Activated CD4-positive, alpha-beta T cell treated with anti-CD3 and anti-CD28 coated beads, Interleukin-2, amount 10 ng/mL, durations not matched to agents 24 days and 14 days (primary cell): ENCODE data around the gene MPZL2. TPM values are rescaled to one million over a fixed set of nuclear protein-coding genes. Genes with fewer than 3 reads are reported as not detected.

Experiments used
- DNase-seq: peaks from one replicate; pipeline ENCODE4 v3.0.0; 2022
- H3K27ac Mint-ChIP-seq: one replicate; pipeline ENCODE4 v1.8.0; 2022; ENCODE audit warnings: mild to moderate bottlenecking, mixed read lengths
- H3K27me3 Mint-ChIP-seq: one replicate; pipeline ENCODE4 v1.8.0; 2022; ENCODE audit warnings: mixed read lengths
- H3K36me3 Mint-ChIP-seq: one replicate; pipeline ENCODE4 v1.8.0; 2022; ENCODE audit warnings: low read depth, mild to moderate bottlenecking, mixed read lengths
- H3K4me1 Mint-ChIP-seq: one replicate; pipeline ENCODE4 v1.8.0; 2021; ENCODE audit warnings: mixed read lengths
- H3K4me3 Mint-ChIP-seq: one replicate; pipeline ENCODE4 v1.8.0; 2022; ENCODE audit warnings: mild to moderate bottlenecking, moderate library complexity, mixed read lengths
- H3K9me3 Mint-ChIP-seq: one replicate; pipeline ENCODE4 v1.8.0; 2021; ENCODE audit warnings: mixed read lengths
- intact Hi-C: fragments of 100-400 bp; cut with micrococcal nuclease; formaldehyde crosslinking; loops from one replicate; pipeline ENCODE4 v1.15.1; 2023
- total RNA-seq: library from RNA; stranded (reverse); gene quantifications from 2 replicates; pipeline ENCODE4 v1.2.3, GENCODE V29; 2022

Gene MPZL2
- total RNA-seq, 1 donor from 2014 or later = 19.3 TPM

DNA sequence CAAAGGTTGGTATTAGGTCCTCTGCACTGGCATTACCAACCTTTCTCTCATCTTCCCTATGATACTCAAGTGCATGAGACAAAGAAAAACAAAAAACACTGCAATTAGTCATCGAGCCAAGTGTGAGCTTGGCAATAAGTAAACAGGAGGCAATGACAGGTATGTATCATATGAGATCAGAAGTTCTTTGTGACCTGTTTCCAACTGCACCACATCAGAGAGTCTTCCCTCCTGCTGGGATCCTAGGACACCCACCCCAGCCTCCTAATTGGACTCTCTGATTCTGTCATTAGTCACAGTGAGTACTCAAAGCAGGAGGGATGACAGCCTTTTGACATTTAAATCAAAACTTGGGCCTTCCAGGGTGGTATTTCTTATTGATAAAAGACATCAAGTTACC is 31.4 kb downstream of the MPZL2 start:
- peak overlapping the region; percentile 10 for H3K4me3 Mint-ChIP-seq
- H3K27me3 Mint-ChIP-seq = no peaks in the 10 kb centered on the region
- H3K9me3 Mint-ChIP-seq = no peaks in the 10 kb centered on the region
- intact Hi-C loops = loop anchor here (1.0 to 2.0 kb wide), 4 partner anchors 8 to 32 kb away; no protein-coding TSS in a partner anchor
- peaks cover 53% of the 10 kb centered on the region for H3K4me1 Mint-ChIP-seq
- H3K36me3 Mint-ChIP-seq = peaks cover 67% of the 10 kb centered on the region
- peak; percentile 64 for DNase-seq
- H3K27ac Mint-ChIP-seq = no peak overlapping the region

DNA sequence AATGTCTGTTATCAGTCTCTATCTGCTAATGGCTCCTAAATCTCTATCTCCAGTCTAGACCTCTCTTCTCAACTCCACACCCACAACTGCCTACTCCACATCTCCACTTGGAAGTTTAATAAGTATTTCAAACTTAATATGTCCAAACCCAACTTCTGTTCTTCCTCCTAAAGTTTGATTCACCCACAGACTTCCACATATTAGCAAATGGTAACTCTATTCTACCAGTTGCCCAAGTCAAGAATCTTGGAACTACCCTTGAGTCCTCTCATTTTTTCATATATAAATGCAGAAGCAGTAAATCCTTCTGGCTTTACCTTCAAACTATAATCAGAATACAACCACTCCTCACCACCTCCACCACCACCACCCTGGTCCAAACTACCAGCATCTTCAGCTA is 32.6 kb downstream of the MPZL2 start:
- no peaks in the 10 kb centered on the region for H3K27me3 Mint-ChIP-seq
- no peak for DNase-seq
- intact Hi-C loops = no loop called here
- peaks cover 61% of the 10 kb centered on the region for H3K4me1 Mint-ChIP-seq
- no peak overlapping the region for H3K27ac Mint-ChIP-seq
- H3K36me3 Mint-ChIP-seq = peaks cover 71% of the 10 kb centered on the region
- no peaks in the 10 kb centered on the region for H3K9me3 Mint-ChIP-seq
- H3K4me3 Mint-ChIP-seq = no peak overlapping the region

DNA sequence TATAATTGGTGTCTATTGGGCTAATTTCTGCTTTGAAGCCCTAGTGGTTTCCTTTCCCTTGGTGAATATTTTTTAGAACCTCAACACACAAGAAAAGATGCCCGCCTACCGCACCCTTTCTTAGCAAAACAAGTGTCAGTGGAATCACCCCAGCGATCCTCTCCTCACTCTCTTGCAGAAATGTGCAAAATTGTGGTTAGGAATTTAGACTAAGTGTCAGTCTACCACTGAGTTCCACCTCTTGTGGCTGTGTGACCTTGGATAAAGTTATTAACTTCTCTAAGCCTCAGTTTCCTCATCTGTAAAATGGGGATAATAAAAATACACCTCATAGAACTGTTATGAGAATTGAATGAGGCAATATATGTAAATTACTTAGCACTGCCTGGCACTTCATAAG is 34.0 kb downstream of the MPZL2 start:
- peaks cover 63% of the 10 kb centered on the region for H3K4me1 Mint-ChIP-seq
- intact Hi-C loops = no loop called here
- peaks cover 5% of the 10 kb centered on the region for H3K9me3 Mint-ChIP-seq
- H3K36me3 Mint-ChIP-seq = peaks cover 68% of the 10 kb centered on the region
- no peaks in the 10 kb centered on the region for H3K27me3 Mint-ChIP-seq
- no peak overlapping the region for H3K27ac Mint-ChIP-seq
- H3K4me3 Mint-ChIP-seq = no peak overlapping the region
- peak; percentile 82 for DNase-seq

DNA sequence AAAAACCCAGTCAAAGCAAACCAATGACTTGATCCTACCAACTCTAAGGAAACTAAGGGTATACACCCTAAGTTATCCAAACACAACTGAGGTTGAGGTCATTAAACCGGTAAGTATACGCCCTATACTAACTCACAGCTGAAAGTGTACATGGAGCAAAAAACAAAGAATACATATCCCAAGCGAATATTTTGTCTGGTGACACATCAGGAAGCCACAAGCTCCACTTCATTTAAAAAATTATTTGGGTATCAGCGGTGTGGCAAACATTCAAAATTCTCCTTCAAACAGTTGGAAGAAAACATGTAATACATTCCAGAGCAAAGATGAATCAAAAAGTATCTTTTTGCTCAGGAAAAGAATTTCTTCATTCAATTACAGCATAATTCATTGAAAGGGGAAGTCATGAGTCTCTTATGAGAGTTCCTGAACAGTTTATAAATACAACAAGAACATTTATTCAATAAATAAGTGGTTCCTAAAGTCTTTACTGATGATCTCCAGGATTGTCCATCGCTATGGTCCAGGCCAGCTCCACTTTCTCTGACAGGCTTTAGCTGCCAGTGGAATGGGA is 34.7 kb downstream of the MPZL2 start:
- peaks cover 69% of the 10 kb centered on the region for H3K36me3 Mint-ChIP-seq

DNA sequence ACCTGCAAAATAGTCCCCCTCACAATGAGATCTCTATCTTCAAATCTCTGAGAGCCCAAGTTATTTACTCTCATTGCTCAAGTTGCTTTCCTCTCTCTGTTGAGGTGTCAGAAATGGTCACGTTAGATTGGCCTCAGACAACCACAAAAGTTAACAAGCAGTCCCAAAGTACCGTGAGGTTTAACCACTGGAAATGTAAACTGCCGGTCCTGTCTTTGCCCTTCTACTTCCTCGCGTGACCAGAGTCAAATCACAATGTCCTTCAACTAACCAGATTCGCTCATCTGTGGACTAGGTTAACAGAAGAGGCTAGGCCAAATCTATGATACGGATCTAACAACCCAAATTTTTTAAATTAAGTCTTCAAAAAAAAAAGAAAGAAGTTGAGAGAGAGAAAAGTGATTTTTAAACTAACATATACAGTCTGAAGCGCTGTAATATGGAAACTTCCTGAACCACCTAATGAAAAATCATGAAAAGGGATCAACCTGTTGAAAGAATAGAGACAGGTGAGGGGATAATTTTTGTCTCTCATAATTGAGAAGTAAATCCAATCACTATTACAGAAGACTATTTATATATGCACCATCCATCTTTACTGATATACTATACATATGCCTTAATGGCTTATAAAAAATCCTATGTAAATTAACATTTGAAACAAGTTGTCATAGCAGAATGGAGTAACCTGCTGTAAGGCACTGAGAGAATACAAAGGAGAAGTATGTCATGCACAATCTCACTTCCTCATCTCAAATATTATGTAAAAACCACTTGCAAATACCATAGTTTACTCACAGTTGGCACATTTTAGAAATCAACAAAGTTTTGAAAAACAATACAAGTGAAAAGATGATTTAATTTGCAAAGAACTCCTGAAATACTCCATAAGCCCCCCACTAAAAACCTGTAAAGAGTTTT is 36.0 kb downstream of the MPZL2 start:
- H3K4me1 Mint-ChIP-seq = peaks cover 61% of the 10 kb centered on the region
- peaks cover 6% of the 10 kb centered on the region for H3K9me3 Mint-ChIP-seq
- H3K27me3 Mint-ChIP-seq = no peaks in the 10 kb centered on the region
- intact Hi-C loops = no loop called here
- DNase-seq = peak; percentile 80
- no peak overlapping the region for H3K27ac Mint-ChIP-seq
- peak overlapping the region; percentile 53 for H3K4me3 Mint-ChIP-seq
- H3K36me3 Mint-ChIP-seq = peaks cover 67% of the 10 kb centered on the region

More for the DNA sequence above, 34.7 kb downstream of the MPZL2 start:
- Mint-ChIP-seq H3K27me3 (no peaks in the 10 kb centered on the region), H3K9me3 (peaks cover 6% of the 10 kb centered on the region), H3K27ac (no peak overlapping the region), H3K4me3 (peak overlapping the region; percentile 57), H3K4me1 (peaks cover 65% of the 10 kb centered on the region)
- intact Hi-C loops = no loop called here
- DNase-seq = no peak

DNA sequence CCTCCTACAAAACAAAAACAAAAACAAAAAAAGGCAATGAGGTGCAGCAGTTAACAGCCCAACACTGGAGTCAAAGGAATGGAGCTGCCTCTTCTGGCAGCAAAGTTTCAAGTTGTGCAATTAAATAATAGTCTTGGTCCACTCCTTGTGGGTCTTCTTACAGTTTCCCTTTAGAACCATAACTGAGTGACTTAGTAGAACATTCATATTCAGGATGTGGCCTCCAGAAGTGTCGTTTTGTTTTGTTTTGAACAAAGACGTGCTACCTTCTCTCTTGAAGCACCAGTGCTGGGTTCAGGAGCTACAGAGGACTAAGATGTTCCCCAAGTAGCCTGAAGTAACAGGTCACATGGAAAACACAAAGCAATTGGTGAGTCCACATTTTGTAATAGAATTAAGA is 37.3 kb downstream of the MPZL2 start:
- Mint-ChIP-seq H3K9me3 (peaks cover 6% of the 10 kb centered on the region), H3K4me3 (peak overlapping the region; percentile 53), H3K27ac (no peak overlapping the region), H3K36me3 (peaks cover 70% of the 10 kb centered on the region), H3K4me1 (peaks cover 63% of the 10 kb centered on the region), H3K27me3 (no peaks in the 10 kb centered on the region)
- intact Hi-C loops = no loop called here
- DNase-seq = peak; percentile 73

DNA sequence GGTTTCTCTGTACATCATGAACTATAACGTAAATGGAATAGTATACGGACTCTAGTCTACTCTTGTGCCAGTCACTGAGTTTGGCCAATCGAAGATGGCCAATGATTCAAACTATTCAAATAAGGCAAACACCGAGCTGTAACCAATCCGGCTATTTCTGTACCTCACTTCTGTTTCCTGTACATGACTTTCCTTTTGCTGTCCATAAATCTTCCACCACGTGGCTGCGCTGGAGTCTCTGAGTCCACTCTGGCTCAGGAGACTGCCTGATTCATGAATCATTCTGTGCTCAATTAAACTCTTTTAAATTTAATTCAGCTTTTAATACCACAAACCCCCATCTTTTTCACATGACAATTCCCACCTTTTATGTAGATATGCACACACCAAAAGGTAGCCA is 37.8 kb downstream of the MPZL2 start:
- Mint-ChIP-seq H3K4me3 (peak overlapping the region; percentile 53), H3K4me1 (peaks cover 67% of the 10 kb centered on the region), H3K27me3 (no peaks in the 10 kb centered on the region), H3K9me3 (peaks cover 6% of the 10 kb centered on the region), H3K27ac (no peak overlapping the region), H3K36me3 (peaks cover 72% of the 10 kb centered on the region)
- DNase-seq = no peak
- intact Hi-C loops = no loop called here

DNA sequence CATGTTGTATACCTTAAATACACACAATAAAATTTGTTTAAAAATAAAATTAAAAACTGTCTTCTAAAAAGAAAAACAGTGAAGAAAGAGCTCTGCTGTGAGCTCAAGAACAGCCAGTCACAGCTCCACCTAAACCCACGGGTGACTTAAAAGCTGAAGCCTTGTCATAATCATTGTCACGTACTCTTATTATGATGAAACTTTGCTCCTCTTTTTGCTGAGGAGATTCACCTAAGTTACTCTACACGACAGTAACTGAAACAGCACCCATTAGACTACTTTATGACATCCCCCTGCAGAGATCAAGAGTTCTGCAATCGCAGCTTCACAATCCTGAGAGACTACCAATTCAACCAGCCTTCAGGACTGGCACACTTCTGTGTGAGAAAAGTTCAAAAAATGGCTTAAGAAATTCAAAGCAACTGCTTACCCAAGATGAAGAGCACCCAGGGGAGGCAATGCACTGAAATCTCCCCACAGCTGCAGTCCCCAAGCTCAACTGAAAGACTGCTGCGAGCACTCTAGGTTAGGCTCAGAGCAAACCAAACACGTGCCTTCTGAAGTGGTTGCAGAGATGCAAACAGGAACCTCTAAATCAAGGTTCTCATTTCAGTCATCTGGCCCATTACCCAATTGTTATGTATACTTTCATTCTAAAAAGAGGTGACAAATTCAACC is 39.4 kb downstream of the MPZL2 start, which contains the start of gene JAML:
Gene JAML, minus strand, starts transcription at position 501 of the 678 bp plus-strand sequence. CDS start 10,145 bp downstream, outside the sequence.
- Mint-ChIP-seq H3K27me3 (no peaks in the 10 kb centered on the region), H3K4me1 (peaks cover 77% of the 10 kb centered on the region), H3K4me3 (peak within 1 kb of the TSS; percentile 91), H3K27ac (peak within 1 kb of the TSS; percentile 96), H3K36me3 (peaks cover 80% of the 10 kb centered on the region), H3K9me3 (peaks cover 6% of the 10 kb centered on the region)
- DNase-seq = peak; percentile 92
- intact Hi-C loops = loop anchor here (1.0 to 2.0 kb wide), 5 partner anchors 7 to 214 kb away; no protein-coding TSS in a partner anchor

DNA sequence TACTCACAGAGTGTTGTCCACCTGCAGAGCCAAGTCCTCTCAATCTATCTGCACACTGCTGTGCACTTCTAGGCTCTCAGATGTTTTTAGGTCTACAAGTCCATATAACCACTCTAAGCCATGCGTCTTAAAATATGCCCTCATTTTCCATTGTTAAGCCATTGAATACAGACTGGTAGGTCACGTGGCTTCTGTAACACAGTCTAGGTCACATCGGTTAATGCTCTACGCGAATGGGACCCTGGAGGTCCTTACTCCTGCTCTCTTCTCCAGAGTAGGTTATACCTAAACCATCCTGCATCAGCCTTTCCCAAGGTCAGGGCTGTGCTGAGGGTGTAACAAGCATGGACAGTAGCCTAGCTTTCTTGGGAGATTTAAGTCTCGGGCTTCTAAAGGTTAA is 40.1 kb downstream of the MPZL2 start:
- peak overlapping the region; percentile 96 for H3K27ac Mint-ChIP-seq
- peaks cover 7% of the 10 kb centered on the region for H3K9me3 Mint-ChIP-seq
- intact Hi-C loops = loop anchor here (1.0 to 2.0 kb wide), 4 partner anchors 8 to 215 kb away; no protein-coding TSS in a partner anchor
- H3K27me3 Mint-ChIP-seq = no peaks in the 10 kb centered on the region
- H3K36me3 Mint-ChIP-seq = peaks cover 80% of the 10 kb centered on the region
- DNase-seq = peak; percentile 77
- H3K4me3 Mint-ChIP-seq = peak overlapping the region; percentile 91
- H3K4me1 Mint-ChIP-seq = peaks cover 78% of the 10 kb centered on the region

DNA sequence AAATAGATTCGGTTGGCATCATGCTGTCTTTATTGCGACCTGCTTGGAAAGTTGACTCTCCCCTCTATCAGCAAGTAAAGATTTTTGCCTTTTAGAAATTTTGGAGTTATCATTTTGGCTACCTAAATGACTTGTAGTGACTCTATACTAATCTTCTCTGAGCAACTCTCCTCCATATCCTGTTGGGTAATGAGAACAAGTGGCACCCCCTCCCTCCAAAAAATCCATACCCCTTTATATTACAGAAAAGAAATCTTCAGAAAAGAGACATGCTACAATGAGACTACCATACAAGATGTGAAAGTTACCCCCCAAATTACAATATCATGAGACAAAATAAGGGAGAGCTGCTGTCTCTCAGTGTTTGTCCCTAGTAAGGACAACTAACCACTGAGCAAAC is 40.5 kb downstream of the MPZL2 start:
- no peaks in the 10 kb centered on the region for H3K27me3 Mint-ChIP-seq
- peaks cover 81% of the 10 kb centered on the region for H3K36me3 Mint-ChIP-seq
- DNase-seq = peak; percentile 59
- peaks cover 10% of the 10 kb centered on the region for H3K9me3 Mint-ChIP-seq
- H3K4me3 Mint-ChIP-seq = peak overlapping the region; percentile 91
- intact Hi-C loops = no loop called here
- H3K27ac Mint-ChIP-seq = peak overlapping the region; percentile 96
- H3K4me1 Mint-ChIP-seq = peaks cover 80% of the 10 kb centered on the region

DNA sequence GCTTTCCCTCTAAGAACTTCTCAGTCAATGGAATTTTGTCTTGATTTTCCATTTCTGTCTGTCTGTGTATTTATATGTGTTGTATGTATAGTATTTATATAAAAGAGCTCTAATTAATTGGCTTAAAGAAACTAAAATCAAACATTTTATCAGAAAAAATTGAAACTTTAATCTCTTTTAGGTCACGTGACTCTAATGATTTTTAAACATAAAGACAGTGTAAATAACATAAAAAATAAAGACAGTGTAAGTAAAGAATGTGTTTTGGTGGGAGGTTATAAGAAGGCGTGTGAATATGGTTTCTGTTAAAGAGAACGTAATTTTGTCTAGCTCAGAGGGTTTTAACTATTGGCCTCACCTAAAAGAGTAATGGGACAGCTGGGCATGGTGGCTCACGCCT is 41.7 kb downstream of the MPZL2 start:
- no peaks in the 10 kb centered on the region for H3K27me3 Mint-ChIP-seq
- peaks cover 77% of the 10 kb centered on the region for H3K36me3 Mint-ChIP-seq
- peaks cover 10% of the 10 kb centered on the region for H3K9me3 Mint-ChIP-seq
- H3K4me1 Mint-ChIP-seq = peaks cover 79% of the 10 kb centered on the region
- peak overlapping the region; percentile 93 for H3K27ac Mint-ChIP-seq
- no peak for DNase-seq
- intact Hi-C loops = no loop called here
- peak overlapping the region; percentile 78 for H3K4me3 Mint-ChIP-seq

DNA sequence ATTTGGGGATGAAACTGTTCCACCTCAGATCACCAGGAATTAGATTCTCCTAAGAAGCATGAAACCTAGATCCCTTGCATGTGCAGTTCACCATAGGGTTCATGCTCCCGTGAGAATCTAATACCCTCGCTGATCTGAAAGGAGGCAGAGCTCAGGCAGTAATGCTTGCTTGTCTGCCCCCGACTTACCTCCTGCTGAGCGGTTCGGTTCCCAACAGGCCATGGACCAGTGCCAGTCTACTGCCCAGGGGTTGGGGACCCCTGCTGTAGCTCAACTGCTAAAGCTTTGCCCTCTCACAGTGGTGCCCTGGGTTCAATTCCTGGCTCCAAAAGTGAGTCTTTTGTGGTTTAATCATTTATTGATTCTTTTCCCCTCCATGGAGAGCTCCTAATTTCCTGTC is 42.7 kb downstream of the MPZL2 start:
- H3K4me3 Mint-ChIP-seq = peak overlapping the region; percentile 88
- peak overlapping the region; percentile 100 for H3K27ac Mint-ChIP-seq
- no peaks in the 10 kb centered on the region for H3K27me3 Mint-ChIP-seq
- intact Hi-C loops = no loop called here
- H3K4me1 Mint-ChIP-seq = peaks cover 81% of the 10 kb centered on the region
- H3K36me3 Mint-ChIP-seq = peaks cover 67% of the 10 kb centered on the region
- peak; percentile 60 for DNase-seq
- H3K9me3 Mint-ChIP-seq = peaks cover 10% of the 10 kb centered on the region

DNA sequence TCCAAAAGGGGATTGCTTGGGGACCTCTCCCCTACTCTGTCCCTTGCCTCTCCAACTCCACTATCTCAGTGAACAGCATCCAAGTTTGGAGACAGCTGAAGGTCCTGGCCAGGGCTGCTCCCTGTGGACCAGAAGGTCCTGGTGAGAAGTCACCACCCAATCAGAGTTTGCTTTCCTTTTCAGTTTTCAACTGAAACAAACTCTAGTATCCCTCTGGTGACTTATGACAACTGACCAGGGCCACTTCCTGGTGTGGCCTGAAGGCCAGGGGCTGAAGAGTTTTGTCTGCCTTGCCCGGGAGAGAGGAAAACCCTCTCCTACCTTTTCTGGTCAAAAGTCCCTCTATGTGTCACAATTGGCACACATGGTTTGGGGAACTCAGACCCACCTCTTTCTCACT is 44.4 kb downstream of the MPZL2 start:
- Mint-ChIP-seq H3K27ac (peak overlapping the region; percentile 100), H3K4me1 (peaks cover 75% of the 10 kb centered on the region)

More for the DNA sequence above, 44.4 kb downstream of the MPZL2 start:
- Mint-ChIP-seq H3K9me3 (peaks cover 4% of the 10 kb centered on the region), H3K27me3 (no peaks in the 10 kb centered on the region), H3K4me3 (peak overlapping the region; percentile 88), H3K36me3 (peaks cover 58% of the 10 kb centered on the region)
- peak; percentile 71 for DNase-seq
- intact Hi-C loops = loop anchor here (5.0 kb wide), 1 partner anchor 217 kb away; no protein-coding TSS in a partner anchor
